GM18951 (cell line): ENCODE data around the gene NFATC4.

ENCODE experiments used
- POLR2A ChIP-seq: IDR thresholded peaks from 4 replicates; pipeline ENCODE4 v1.6.1; 2011; ENCODE audit warnings: mild to moderate bottlenecking; ENCODE audit not compliant: insufficient read length, insufficient read depth; ENCODE audit errors: extremely low read depth
- in situ Hi-C: fragments of 300-500 bp; cut with MboI; formaldehyde crosslinking; loops from one replicate; pipeline ENCODE4 v1.12.0; 2022; ENCODE audit warnings: low sequenced_read_pairs, mixed read lengths, inconsistent platforms; ENCODE audit not compliant: unreplicated experiment

NFATC4 gene

GRCh38 chr14:24428628-24429394 lies 60.8 kb downstream of the NFATC4 start:
- in situ Hi-C loops: loop anchor here (10.0 kb wide), 1 partner anchor 54 kb away; no protein-coding TSS in a partner anchor

More at GRCh38 chr14:24428628-24429394, 60.8 kb downstream of the NFATC4 start:
- no peak for TF ChIP-seq POLR2A
